Neural progenitor cell (in vitro differentiated cells): ENCODE measurements around the gene SERPINF2. TPM values are rescaled to one million over a fixed set of nuclear protein-coding genes. Genes with fewer than 3 reads are reported as not detected.
A peak's percentile ranks its signal among the peaks of the same experiment; 100 is the strongest.

Experiments
- DNase-seq: peaks from one replicate; pipeline ENCODE4 v3.0.0-alpha.2; 2016; ENCODE audit warnings: low spot score
- H2AFZ ChIP-seq: fragments of 200-600 bp; sonication (generic); replicated peaks from 2 replicates; pipeline ENCODE4 v1.6.1; 2016; ENCODE audit warnings: antibody characterized with exemption
- H3F3A ChIP-seq: fragments of 200-600 bp; sonication (generic); 2 replicates; pipeline ENCODE4 v1.6.1; 2016; ENCODE audit warnings: antibody characterized with exemption, low read depth
- H3K27ac ChIP-seq: fragments of 200-600 bp; sonication (generic); 2 replicates; pipeline ENCODE4 v1.5.1; 2016; ENCODE audit warnings: mild to moderate bottlenecking
- H3K27me3 ChIP-seq: fragments of 200-600 bp; sonication (generic); 2 replicates; pipeline ENCODE4 v1.6.1; 2016; ENCODE audit warnings: mild to moderate bottlenecking, moderate library complexity
- H3K36me3 ChIP-seq: fragments of 200-600 bp; sonication (generic); 2 replicates; pipeline ENCODE4 v1.5.1; 2016
- H3K4me1 ChIP-seq: fragments of 200-600 bp; sonication (generic); 2 replicates; pipeline ENCODE4 v1.6.1; 2016; ENCODE audit warnings: mixed run types
- H3K4me2 ChIP-seq: fragments of 200-600 bp; sonication (generic); 2 replicates; pipeline ENCODE4 v1.6.1; 2016
- H3K4me3 ChIP-seq: fragments of 200-600 bp; sonication (generic); 2 replicates; pipeline ENCODE4 v1.5.1; 2016
- H3K79me2 ChIP-seq: fragments of 200-600 bp; sonication (generic); 2 replicates; pipeline ENCODE4 v1.6.1; 2016; ENCODE audit warnings: low read depth
- H3K9ac ChIP-seq: fragments of 200-600 bp; sonication (generic); 2 replicates; pipeline ENCODE4 v1.6.1; 2016
- H3K9me3 ChIP-seq: fragments of 200-600 bp; sonication (generic); 2 replicates; pipeline ENCODE4 v1.5.1; 2016; ENCODE audit warnings: low read depth
- H4K20me1 ChIP-seq: fragments of 200-600 bp; sonication (generic); 2 replicates; pipeline ENCODE4 v1.6.1; 2016; ENCODE audit warnings: low read depth
- H3K27ac Mint-ChIP-seq: 3 replicates; pipeline ENCODE4 v1.8.0; 2021; ENCODE audit warnings: mixed read lengths
- H3K27me3 Mint-ChIP-seq: 2 replicates; pipeline ENCODE4 v1.8.0; 2022; ENCODE audit warnings: low read depth, mild to moderate bottlenecking, inconsistent platforms, moderate library complexity, mixed read lengths; ENCODE audit not compliant: insufficient read depth
- H3K36me3 Mint-ChIP-seq: 3 replicates; pipeline ENCODE4 v1.8.0; 2021; ENCODE audit warnings: mixed read lengths
- H3K4me1 Mint-ChIP-seq: 3 replicates; pipeline ENCODE4 v1.8.0; 2021; ENCODE audit warnings: mixed read lengths
- H3K4me3 Mint-ChIP-seq: 3 replicates; pipeline ENCODE4 v1.8.0; 2021; ENCODE audit warnings: mild to moderate bottlenecking, moderate library complexity, mixed read lengths
- H3K9me3 Mint-ChIP-seq: 3 replicates; pipeline ENCODE4 v1.8.0; 2020; ENCODE audit warnings: mixed read lengths
- CTCF ChIP-seq: fragments of 200-600 bp; sonication (generic); IDR thresholded peaks from 2 replicates; pipeline ENCODE4 v1.5.1; 2017; ENCODE audit warnings: antibody characterized with exemption, mild to moderate bottlenecking
- EZH2 ChIP-seq: fragments of 200-600 bp; sonication (generic); IDR thresholded peaks from 2 replicates; pipeline ENCODE4 v1.6.1; 2017; ENCODE audit warnings: antibody characterized with exemption, mild to moderate bottlenecking, moderate library complexity
- EZH2phosphoT487 ChIP-seq: fragments of 200-600 bp; sonication (generic); IDR thresholded peaks from 2 replicates; pipeline ENCODE4 v1.6.1; 2017; ENCODE audit warnings: antibody characterized with exemption
- total RNA-seq: library from RNA; depleted of rRNA; stranded (reverse); fragments of >200 nt; gene quantifications from 2 replicates; pipeline ENCODE4 v1.2.3, GENCODE V29; 2015; ENCODE audit warnings: low replicate concordance

The SERPINF2 gene
- total RNA-seq, 1 donor from 2014 or later, result not detected

GRCh38 chr17:1725642-1726511, 16.8 kb upstream of the SERPINF2 start:
- H3K9me3 ChIP-seq, result no peaks in the 10 kb centered on the region
- H3K4me3 Mint-ChIP-seq, result peak overlapping the region; percentile 77
- H3K27ac Mint-ChIP-seq, result no peak overlapping the region
- TF ChIP-seq CTCF, result no peak
- TF ChIP-seq EZH2phosphoT487, result no peak
- no peak for TF ChIP-seq EZH2
- no peak overlapping the region for H3K4me2 ChIP-seq
- no peaks in the 10 kb centered on the region for H4K20me1 ChIP-seq
- H3K36me3 Mint-ChIP-seq, result no peaks in the 10 kb centered on the region
- H3K4me3 ChIP-seq, result no peak overlapping the region
- H3F3A ChIP-seq, result peaks cover 18% of the 10 kb centered on the region
- H3K9me3 Mint-ChIP-seq, result no peaks in the 10 kb centered on the region
- peaks cover 10% of the 10 kb centered on the region for H3K4me1 Mint-ChIP-seq
- no peak overlapping the region for H2AFZ ChIP-seq
- H3K4me1 ChIP-seq, result no peaks in the 10 kb centered on the region
- no peaks in the 10 kb centered on the region for H3K36me3 ChIP-seq
- H3K9ac ChIP-seq, result no peak overlapping the region
- DNase-seq, result no peak
- no peaks in the 10 kb centered on the region for H3K79me2 ChIP-seq
- H3K27me3 Mint-ChIP-seq, result peaks cover 5% of the 10 kb centered on the region
- no peaks in the 10 kb centered on the region for H3K27me3 ChIP-seq
- no peak overlapping the region for H3K27ac ChIP-seq

- no peak overlapping the region for H3K4me3 Mint-ChIP-seq
- H3K36me3 ChIP-seq, result no peaks in the 10 kb centered on the region
- DNase-seq, result no peak
- peaks cover 12% of the 10 kb centered on the region for H3F3A ChIP-seq
- H3K27me3 Mint-ChIP-seq, result peaks cover 5% of the 10 kb centered on the region
- TF ChIP-seq EZH2 (no peak), EZH2phosphoT487 (no peak), CTCF (no peak)
- H3K9me3 ChIP-seq, result no peaks in the 10 kb centered on the region
- peaks cover 10% of the 10 kb centered on the region for H3K4me1 Mint-ChIP-seq
- H3K9me3 Mint-ChIP-seq, result no peaks in the 10 kb centered on the region
- no peak overlapping the region for H3K27ac Mint-ChIP-seq
- no peak overlapping the region for H3K4me2 ChIP-seq
- no peaks in the 10 kb centered on the region for H3K79me2 ChIP-seq
- H3K27me3 ChIP-seq, result no peaks in the 10 kb centered on the region
- no peak overlapping the region for H2AFZ ChIP-seq
- H4K20me1 ChIP-seq, result no peaks in the 10 kb centered on the region
- no peak overlapping the region for H3K4me3 ChIP-seq
- H3K36me3 Mint-ChIP-seq, result no peaks in the 10 kb centered on the region
- H3K27ac ChIP-seq, result no peak overlapping the region
- no peaks in the 10 kb centered on the region for H3K4me1 ChIP-seq
- H3K9ac ChIP-seq, result no peak overlapping the region
These were observed 15.9 kb upstream of the SERPINF2 start for GRCh38 chr17:1726626-1727257.

- Histone ChIP-seq H2AFZ (no peak overlapping the region), H3K9me3 (no peaks in the 10 kb centered on the region), H3K36me3 (no peaks in the 10 kb centered on the region), H3K4me1 (no peaks in the 10 kb centered on the region), H3K79me2 (no peaks in the 10 kb centered on the region), H3K4me2 (no peak overlapping the region), H3K27me3 (no peaks in the 10 kb centered on the region), H4K20me1 (no peaks in the 10 kb centered on the region), H3F3A (peaks cover 12% of the 10 kb centered on the region), H3K27ac (no peak overlapping the region), H3K4me3 (no peak overlapping the region), H3K9ac (no peak overlapping the region)
- H3K4me1 Mint-ChIP-seq, result peaks cover 10% of the 10 kb centered on the region
- peaks cover 5% of the 10 kb centered on the region for H3K27me3 Mint-ChIP-seq
- TF ChIP-seq CTCF (no peak), EZH2phosphoT487 (no peak), EZH2 (no peak)
- no peak overlapping the region for H3K4me3 Mint-ChIP-seq
- H3K27ac Mint-ChIP-seq, result no peak overlapping the region
- DNase-seq, result no peak
- no peaks in the 10 kb centered on the region for H3K9me3 Mint-ChIP-seq
- H3K36me3 Mint-ChIP-seq, result no peaks in the 10 kb centered on the region
These were observed 15.3 kb upstream of the SERPINF2 start for GRCh38 chr17:1727258-1727789.
